ENCODE results near the gene PGC. TPM values are rescaled to one million over a fixed set of nuclear protein-coding genes. Genes with fewer than 3 reads are reported as not detected.

The PGC gene
- polyA plus RNA-seq, 1 of the 3 experiments (the other 2 are of a cell fraction), result not detected

DNA sequence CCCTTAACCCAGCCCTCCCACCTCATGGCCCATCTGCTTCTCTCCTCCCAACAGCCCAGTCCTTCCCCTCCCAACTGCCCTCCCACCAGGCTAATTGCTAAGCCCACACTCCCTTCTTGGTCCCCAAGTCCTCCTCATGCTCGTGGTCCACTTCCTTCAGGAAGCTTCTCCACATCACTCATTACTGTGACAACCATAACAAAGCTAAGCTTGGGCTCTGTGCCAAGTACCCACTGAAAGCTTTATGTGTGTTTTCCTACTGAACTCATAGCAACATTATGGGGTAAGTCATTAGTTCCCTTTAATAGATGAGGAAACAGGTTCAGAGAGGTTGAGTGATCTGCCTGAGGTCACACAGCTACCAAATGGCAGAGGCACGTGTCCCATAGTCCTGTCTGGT, 16.3 kb upstream of the PGC start:
- no peak overlapping the region for H3K9ac ChIP-seq
- no peaks in the 10 kb centered on the region for H3K9me3 ChIP-seq
- H3K27me3 ChIP-seq (ENCODE audit: insufficient read depth), result no peaks in the 10 kb centered on the region
- H3K4me3 ChIP-seq (ENCODE audit: low read depth in 2 of 2, low read length in 1 of 2), result no peak overlapping the region
- H3K4me2 ChIP-seq, result no peak overlapping the region
- no peaks in the 10 kb centered on the region for H3K79me2 ChIP-seq (ENCODE audit: insufficient read depth)
- no peak overlapping the region for H2AFZ ChIP-seq (ENCODE audit: low read depth)
- DNase-seq, result no peak
- no peak overlapping the region for H3K27ac ChIP-seq (ENCODE audit: low read depth in 2 of 2, low read length in 1 of 2)
- 19% methylated on average over 2 of the region's 2 CpGs for WGBS (ENCODE audit: low lambda C conversion rate)
- TF ChIP-seq EZH2phosphoT487 (IDR thresholded peaks at IDR 0.05; ENCODE audit: borderline replicate concordance, low read depth) (no peak), POLR2AphosphoS5 (IDR thresholded peaks at IDR 0.05; ENCODE audit: low read depth, low read length) (no peak)
- TF ChIP-seq, protein P1, sequence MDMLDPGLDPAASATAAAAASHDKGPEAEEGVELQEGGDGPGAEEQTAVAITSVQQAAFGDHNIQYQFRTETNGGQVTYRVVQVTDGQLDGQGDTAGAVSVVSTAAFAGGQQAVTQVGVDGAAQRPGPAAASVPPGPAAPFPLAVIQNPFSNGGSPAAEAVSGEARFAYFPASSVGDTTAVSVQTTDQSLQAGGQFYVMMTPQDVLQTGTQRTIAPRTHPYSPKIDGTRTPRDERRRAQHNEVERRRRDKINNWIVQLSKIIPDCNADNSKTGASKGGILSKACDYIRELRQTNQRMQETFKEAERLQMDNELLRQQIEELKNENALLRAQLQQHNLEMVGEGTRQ (IDR thresholded peaks at IDR 0.05; ENCODE audit: borderline replicate concordance, low read depth, low read length), result no peak
- TF ChIP-seq, protein P2, sequence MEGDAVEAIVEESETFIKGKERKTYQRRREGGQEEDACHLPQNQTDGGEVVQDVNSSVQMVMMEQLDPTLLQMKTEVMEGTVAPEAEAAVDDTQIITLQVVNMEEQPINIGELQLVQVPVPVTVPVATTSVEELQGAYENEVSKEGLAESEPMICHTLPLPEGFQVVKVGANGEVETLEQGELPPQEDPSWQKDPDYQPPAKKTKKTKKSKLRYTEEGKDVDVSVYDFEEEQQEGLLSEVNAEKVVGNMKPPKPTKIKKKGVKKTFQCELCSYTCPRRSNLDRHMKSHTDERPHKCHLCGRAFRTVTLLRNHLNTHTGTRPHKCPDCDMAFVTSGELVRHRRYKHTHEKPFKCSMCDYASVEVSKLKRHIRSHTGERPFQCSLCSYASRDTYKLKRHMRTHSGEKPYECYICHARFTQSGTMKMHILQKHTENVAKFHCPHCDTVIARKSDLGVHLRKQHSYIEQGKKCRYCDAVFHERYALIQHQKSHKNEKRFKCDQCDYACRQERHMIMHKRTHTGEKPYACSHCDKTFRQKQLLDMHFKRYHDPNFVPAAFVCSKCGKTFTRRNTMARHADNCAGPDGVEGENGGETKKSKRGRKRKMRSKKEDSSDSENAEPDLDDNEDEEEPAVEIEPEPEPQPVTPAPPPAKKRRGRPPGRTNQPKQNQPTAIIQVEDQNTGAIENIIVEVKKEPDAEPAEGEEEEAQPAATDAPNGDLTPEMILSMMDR (IDR thresholded peaks at IDR 0.05), result no peak
- no peaks in the 10 kb centered on the region for H3F3A ChIP-seq (replicated peaks; ENCODE audit: insufficient read depth)
- no peaks in the 10 kb centered on the region for H3K9me2 ChIP-seq
- peaks cover 3 to 31% of the 10 kb centered on the region in 2 experiments; a peak in 2 of 4 replicates for H3K4me1 ChIP-seq (ENCODE audit: control insufficient read depth in 1 of 2, insufficient read depth in 2 of 2, low read depth in 1 of 2, low read length in 1 of 2)
- CTCF ChIA-PET, result interaction anchor here (0.7 to 2.6 kb wide), 6 partner anchors 15 to 395 kb away, joined by 3 to 12 read pairs (median 4); partner anchors contain the start of gene TOMM6
- no peaks in the 10 kb centered on the region for H3K36me3 ChIP-seq (replicated peaks in 1 of 2; ENCODE audit: control insufficient read depth in 1 of 2, insufficient read depth in 2 of 2, low read length in 1 of 2)
- no peaks in the 10 kb centered on the region for H4K20me1 ChIP-seq (ENCODE audit: insufficient read depth)
- POLR2A ChIA-PET, result no interaction called here

DNA sequence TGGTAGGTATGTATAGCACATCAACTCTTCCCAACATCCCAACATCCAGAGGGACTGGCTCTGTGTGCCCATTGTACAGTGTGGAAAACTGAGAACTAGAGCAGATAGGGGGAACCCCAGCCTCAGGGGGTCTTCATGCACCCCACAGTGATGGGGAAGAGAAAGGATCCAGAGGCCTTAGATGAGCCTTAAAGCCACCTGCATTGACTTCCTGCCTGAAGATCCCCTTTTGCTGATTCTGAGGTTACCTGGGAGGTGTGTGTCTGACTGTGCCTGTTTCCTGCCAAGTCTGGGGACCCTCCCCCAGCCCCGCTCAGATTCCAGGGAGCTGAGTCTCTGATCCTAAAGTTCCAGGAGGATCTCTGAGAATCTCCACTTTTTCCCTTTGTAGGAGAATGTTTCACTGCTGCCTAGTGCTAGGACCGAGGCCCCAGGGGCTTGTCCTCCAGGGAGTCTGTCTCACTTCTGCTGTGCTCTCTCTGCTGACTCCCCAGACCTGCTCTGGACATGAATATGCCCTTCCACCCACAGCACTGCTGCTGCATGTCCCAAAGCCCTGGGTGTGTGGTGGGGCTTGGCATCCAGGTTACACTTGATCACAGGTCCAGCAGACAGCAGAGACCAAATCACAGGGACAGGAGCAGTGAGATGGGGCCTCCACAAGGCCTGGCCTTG, 12.8 kb upstream of the PGC start:
- H3K9me2 ChIP-seq, result no peaks in the 10 kb centered on the region
- H3K79me2 ChIP-seq (ENCODE audit: insufficient read depth), result no peaks in the 10 kb centered on the region
- H3F3A ChIP-seq (replicated peaks; ENCODE audit: insufficient read depth), result no peaks in the 10 kb centered on the region
- H3K27ac ChIP-seq (ENCODE audit: low read depth in 2 of 2, low read length in 1 of 2), result no peak overlapping the region
- no peaks in the 10 kb centered on the region for H3K9me3 ChIP-seq
- DNase-seq, result no peak
- H3K9ac ChIP-seq, result no peak overlapping the region
- ChIA-PET POLR2A (no interaction called here), CTCF (interaction anchor here (1.1 to 1.5 kb wide), 2 partner anchors 9 to 25 kb away, joined by 3 to 5 read pairs; partner anchors contain the start of gene TFEB)
- no peak overlapping the region for H3K4me3 ChIP-seq (ENCODE audit: low read depth in 2 of 2, low read length in 1 of 2)
- H3K4me1 ChIP-seq (ENCODE audit: control insufficient read depth in 1 of 2, insufficient read depth in 2 of 2, low read depth in 1 of 2, low read length in 1 of 2), result peaks cover 0 to 17% of the 10 kb centered on the region in 2 experiments; a peak in 1 of 4 replicates
- H2AFZ ChIP-seq (ENCODE audit: low read depth), result no peak overlapping the region
- no peak overlapping the region for H3K4me2 ChIP-seq
- H4K20me1 ChIP-seq (ENCODE audit: insufficient read depth), result no peaks in the 10 kb centered on the region
- H3K36me3 ChIP-seq (replicated peaks in 1 of 2; ENCODE audit: control insufficient read depth in 1 of 2, insufficient read depth in 2 of 2, low read length in 1 of 2), result no peaks in the 10 kb centered on the region
- TF ChIP-seq JUND (IDR thresholded peaks at IDR 0.05), result no peak
- TF ChIP-seq RFX5 (IDR thresholded peaks at IDR 0.05; ENCODE audit: low read length), result no peak
- no peak for TF ChIP-seq RAD21 (IDR thresholded peaks at IDR 0.05; ENCODE audit: low read length)
- no peak for TF ChIP-seq FOXJ3 (CRISPR knock-in tag; IDR thresholded peaks at IDR 0.05)
- WGBS (ENCODE audit: low lambda C conversion rate), result no CpG with 5 or more reads among the region's 2 CpGs
- no peaks in the 10 kb centered on the region for H3K27me3 ChIP-seq (ENCODE audit: insufficient read depth)
